ENCODE results near the gene TMEM18.

The TMEM18 gene

GRCh38 chr2:651951-652373 is 25.2 kb downstream of the TMEM18 start:
- no peak overlapping the region for H3K27ac ChIP-seq
- no peaks in the 10 kb centered on the region for H4K20me1 ChIP-seq
- no peaks in the 10 kb centered on the region for H3K9me3 ChIP-seq (replicated peaks in 1 of 11)
- H3K4me3 ChIP-seq: no peak overlapping the region
- H3K4me1 ChIP-seq: peaks cover 13 to 63% (median 42%) of the 10 kb centered on the region in 10 experiments
- peak overlapping the region in 8 of 11 experiments; percentile 1 to 59 (median 29); a peak in 9 of 22 replicates for H3K4me2 ChIP-seq
- no peaks in the 10 kb centered on the region for H3K36me3 ChIP-seq
- H3K27me3 ChIP-seq: no peaks in the 10 kb centered on the region
- no peak for TF ChIP-seq Cebpa-rat (IDR thresholded peaks at IDR 0.05)
- H3K9ac ChIP-seq: no peak overlapping the region

- Histone ChIP-seq H3K9me3 (replicated peaks in 1 of 11) (no peaks in the 10 kb centered on the region), H4K20me1 (no peaks in the 10 kb centered on the region), H3K36me3 (no peaks in the 10 kb centered on the region), H3K4me2 (no peak overlapping the region), H3K27ac (no peak overlapping the region), H3K4me3 (no peak overlapping the region), H3K4me1 (peaks cover 3 to 54% (median 29%) of the 10 kb centered on the region in 10 experiments; a peak in 19 of 20 replicates), H3K27me3 (no peaks in the 10 kb centered on the region), H3K9ac (no peak overlapping the region)
- TF ChIP-seq Cebpa-rat (IDR thresholded peaks at IDR 0.05): no peak
These were observed 26.6 kb downstream of the TMEM18 start for GRCh38 chr2:650343-651310.

GRCh38 chr2:649426-650342 is 27.5 kb downstream of the TMEM18 start:
- peaks cover 0 to 44% (median 19%) of the 10 kb centered on the region in 10 experiments; a peak in 14 of 20 replicates for H3K4me1 ChIP-seq
- no peak overlapping the region for H3K9ac ChIP-seq
- H3K4me3 ChIP-seq: no peak overlapping the region
- no peak overlapping the region for H3K27ac ChIP-seq
- TF ChIP-seq Cebpa-rat (IDR thresholded peaks at IDR 0.05): no peak
- H3K27me3 ChIP-seq: no peaks in the 10 kb centered on the region
- no peak overlapping the region for H3K4me2 ChIP-seq
- H3K9me3 ChIP-seq (replicated peaks in 1 of 11): no peaks in the 10 kb centered on the region
- no peaks in the 10 kb centered on the region for H3K36me3 ChIP-seq
- no peaks in the 10 kb centered on the region for H4K20me1 ChIP-seq

GRCh38 chr2:648476-649424 is 28.5 kb downstream of the TMEM18 start:
- no peaks in the 10 kb centered on the region for H3K9me3 ChIP-seq (replicated peaks in 1 of 11)
- H3K4me1 ChIP-seq: peaks cover 0 to 35% (median 15%) of the 10 kb centered on the region in 10 experiments; a peak in 14 of 20 replicates
- no peak overlapping the region for H3K4me2 ChIP-seq
- H3K9ac ChIP-seq: no peak overlapping the region
- no peaks in the 10 kb centered on the region for H3K27me3 ChIP-seq
- no peak overlapping the region for H3K4me3 ChIP-seq
- H3K27ac ChIP-seq: no peak overlapping the region
- no peaks in the 10 kb centered on the region for H3K36me3 ChIP-seq
- TF ChIP-seq Cebpa-rat (IDR thresholded peaks at IDR 0.05): no peak
- H4K20me1 ChIP-seq: no peaks in the 10 kb centered on the region

- Histone ChIP-seq H4K20me1 (no peaks in the 10 kb centered on the region), H3K4me3 (no peak overlapping the region), H3K4me1 (peaks cover 0 to 25% (median 8%) of the 10 kb centered on the region in 10 experiments; a peak in 14 of 20 replicates), H3K9ac (no peak overlapping the region), H3K27ac (no peak overlapping the region), H3K27me3 (no peaks in the 10 kb centered on the region), H3K36me3 (no peaks in the 10 kb centered on the region), H3K9me3 (replicated peaks in 1 of 11) (no peaks in the 10 kb centered on the region), H3K4me2 (no peak overlapping the region)
- no peak for TF ChIP-seq Cebpa-rat (IDR thresholded peaks at IDR 0.05)
These were observed 29.4 kb downstream of the TMEM18 start for GRCh38 chr2:647691-648231.

- Histone ChIP-seq H3K27ac (no peak overlapping the region), H3K27me3 (no peaks in the 10 kb centered on the region), H3K9me3 (replicated peaks in 1 of 11) (no peaks in the 10 kb centered on the region), H3K4me1 (peaks cover 0 to 18% (median 4%) of the 10 kb centered on the region in 10 experiments; a peak in 8 of 20 replicates), H4K20me1 (no peaks in the 10 kb centered on the region), H3K9ac (no peak overlapping the region), H3K4me2 (peak overlapping the region in 1 of 11 experiments; percentile 15; a peak in 1 of 22 replicates), H3K4me3 (no peak overlapping the region), H3K36me3 (no peaks in the 10 kb centered on the region)
- TF ChIP-seq Cebpa-rat (IDR thresholded peaks at IDR 0.05): no peak
These were observed 30.1 kb downstream of the TMEM18 start for GRCh38 chr2:647003-647560.

- H3K9me3 ChIP-seq (replicated peaks in 1 of 11): no peaks in the 10 kb centered on the region
- no peaks in the 10 kb centered on the region for H3K27me3 ChIP-seq
- peaks cover 0 to 10% (median 0%) of the 10 kb centered on the region in 10 experiments; a peak in 2 of 20 replicates for H3K4me1 ChIP-seq
- no peak for TF ChIP-seq Cebpa-rat (IDR thresholded peaks at IDR 0.05)
- no peaks in the 10 kb centered on the region for H3K36me3 ChIP-seq
- H3K4me2 ChIP-seq: no peak overlapping the region
- H3K4me3 ChIP-seq: no peak overlapping the region
- H3K9ac ChIP-seq: no peak overlapping the region
- no peaks in the 10 kb centered on the region for H4K20me1 ChIP-seq
- H3K27ac ChIP-seq: no peak overlapping the region
These were observed 32.3 kb downstream of the TMEM18 start for GRCh38 chr2:644871-645270.

- no peak overlapping the region for H3K4me2 ChIP-seq
- no peak overlapping the region for H3K9ac ChIP-seq
- no peaks in the 10 kb centered on the region for H3K27me3 ChIP-seq
- no peak overlapping the region for H3K27ac ChIP-seq
- TF ChIP-seq Cebpa-rat (IDR thresholded peaks at IDR 0.05): no peak
- H3K4me3 ChIP-seq: no peak overlapping the region
- H3K36me3 ChIP-seq: no peaks in the 10 kb centered on the region
- H3K9me3 ChIP-seq (replicated peaks in 1 of 11): peaks cover 0 to 4% (median 0%) of the 10 kb centered on the region in 11 experiments; a peak in 2 of 22 replicates
- H4K20me1 ChIP-seq: no peaks in the 10 kb centered on the region
- peaks cover 0 to 6% (median 0%) of the 10 kb centered on the region in 10 experiments; a peak in 2 of 20 replicates for H3K4me1 ChIP-seq
These were observed 33.4 kb downstream of the TMEM18 start for GRCh38 chr2:643761-644160.
